ENCODE measurements around the gene SNTN.

GRCh38 chr3:63709576-63709975 lies 57.1 kb downstream of the SNTN start:
- TF ChIP-seq CTCF (IDR thresholded peaks at IDR 0.05) (no peak), EZH2phosphoT487 (IDR thresholded peaks at IDR 0.05) (no peak)

Measured in neural progenitor cell (in vitro differentiated cells).